ENCODE data around the gene PALM.

- TF ChIP-seq POLR2A (IDR thresholded peaks at IDR 0.05; ENCODE audit: low read depth, low read length) (peak; percentile 77; the same call in 1 of the 2 replicates), TAF1 (IDR thresholded peaks at IDR 0.05; ENCODE audit: borderline replicate concordance, low read depth, low read length) (no peak)
These were observed 28.3 kb upstream of the PALM start for GRCh38 chr19:680287-681028.

Data from GM12892 (cell line).